ENCODE data around the gene CCDC141. TPM values are rescaled to one million over a fixed set of nuclear protein-coding genes. Genes with fewer than 3 reads are reported as not detected.
"Not testable (repeated sequence)": the region's sequence is repeated elsewhere in the genome, so short reads cannot be mapped to it uniquely, and the experiment has no call there.

The CCDC141 gene
- total RNA-seq, 1 experiment from 2014 or later: 11.5 TPM

- ChIA-PET POLR2A (no interaction called here), CTCF (no interaction called here)
- H3K27me3 ChIP-seq (replicated peaks; ENCODE audit: control insufficient read depth, insufficient read depth, low read length): no peaks in the 10 kb centered on the region
- Mint-ChIP-seq H3K4me3 (ENCODE audit: unreplicated experiment) (peak overlapping the region; percentile 88), H3K27ac (ENCODE audit: unreplicated experiment) (no peak overlapping the region), H3K36me3 (ENCODE audit: insufficient read depth, unreplicated experiment) (peaks cover 5% of the 10 kb centered on the region), H3K9me3 (ENCODE audit: unreplicated experiment) (no peaks in the 10 kb centered on the region), H3K4me1 (ENCODE audit: low read depth, unreplicated experiment) (peaks cover 6% of the 10 kb centered on the region), H3K27me3 (ENCODE audit: insufficient read depth, unreplicated experiment) (no peaks in the 10 kb centered on the region)
- peaks cover 26% of the 10 kb centered on the region for H3K4me1 ChIP-seq
- TF ChIP-seq CTCF (IDR thresholded peaks at IDR 0.05; ENCODE audit: insufficient read depth in 1 of 2, low read depth in 1 of 2, low read length in 1 of 2, severe bottlenecking in 1 of 2, unreplicated experiment in 1 of 2): no peak
- intact Hi-C loops (cut with micrococcal nuclease; ENCODE audit: unreplicated experiment): no loop called here
- H3K36me3 ChIP-seq (ENCODE audit: control insufficient read depth, insufficient read depth, low read length): peaks cover 3% of the 10 kb centered on the region
- H3K9me3 ChIP-seq: no peaks in the 10 kb centered on the region
- no peak for DNase-seq
- peak overlapping the region; percentile 40 for H3K4me3 ChIP-seq (ENCODE audit: low read depth, low read length)
- no TSS peak for BruUV-seq (replicated peaks)
Observed at GRCh38 chr2:179048099-179048498, 1.8 kb downstream of the CCDC141 start.

GRCh38 chr2:179045602-179046001, 4.3 kb downstream of the CCDC141 start:
- POLR2A ChIA-PET; H3K4me3 ChIP-seq (ENCODE audit: low read depth, low read length); H3K27me3 Mint-ChIP-seq (ENCODE audit: insufficient read depth, unreplicated experiment); H3K27me3 ChIP-seq (replicated peaks; ENCODE audit: control insufficient read depth, insufficient read depth, low read length); H3K36me3 Mint-ChIP-seq (ENCODE audit: insufficient read depth, unreplicated experiment); CTCF ChIA-PET; DNase-seq; H3K36me3 ChIP-seq (ENCODE audit: control insufficient read depth, insufficient read depth, low read length); H3K9me3 Mint-ChIP-seq (ENCODE audit: unreplicated experiment); H3K27ac Mint-ChIP-seq (ENCODE audit: unreplicated experiment); H3K4me3 Mint-ChIP-seq (ENCODE audit: unreplicated experiment); intact Hi-C loops (cut with micrococcal nuclease; ENCODE audit: unreplicated experiment); BruUV-seq (replicated peaks); H3K9me3 ChIP-seq; H3K4me1 Mint-ChIP-seq (ENCODE audit: low read depth, unreplicated experiment): not testable (repeated sequence)
- peaks cover 14% of the 10 kb centered on the region for H3K4me1 ChIP-seq

- no peak overlapping the region for H3K27ac Mint-ChIP-seq (ENCODE audit: unreplicated experiment)
- H3K27me3 Mint-ChIP-seq (ENCODE audit: insufficient read depth, unreplicated experiment): no peaks in the 10 kb centered on the region
- peaks cover 10% of the 10 kb centered on the region for H3K36me3 Mint-ChIP-seq (ENCODE audit: insufficient read depth, unreplicated experiment)
- POLR2A ChIA-PET: no interaction called here
- H3K9me3 ChIP-seq: no peaks in the 10 kb centered on the region
- no peaks in the 10 kb centered on the region for H3K9me3 Mint-ChIP-seq (ENCODE audit: unreplicated experiment)
- H3K36me3 ChIP-seq (ENCODE audit: control insufficient read depth, insufficient read depth, low read length): peaks cover 3% of the 10 kb centered on the region
- DNase-seq: no peak
- peaks cover 11% of the 10 kb centered on the region for H3K4me1 ChIP-seq
- BruUV-seq (replicated peaks): no TSS peak
- CTCF ChIA-PET: no interaction called here
- intact Hi-C loops (cut with micrococcal nuclease; ENCODE audit: unreplicated experiment): no loop called here
- H3K27me3 ChIP-seq (replicated peaks; ENCODE audit: control insufficient read depth, insufficient read depth, low read length): no peaks in the 10 kb centered on the region
- no peak for TF ChIP-seq CTCF (IDR thresholded peaks at IDR 0.05; ENCODE audit: insufficient read depth in 1 of 2, low read depth in 1 of 2, low read length in 1 of 2, severe bottlenecking in 1 of 2, unreplicated experiment in 1 of 2)
- peaks cover 6% of the 10 kb centered on the region for H3K4me1 Mint-ChIP-seq (ENCODE audit: low read depth, unreplicated experiment)
- H3K4me3 Mint-ChIP-seq (ENCODE audit: unreplicated experiment): no peak overlapping the region
- no peak overlapping the region for H3K4me3 ChIP-seq (ENCODE audit: low read depth, low read length)
Observed at GRCh38 chr2:179044500-179044899, 5.4 kb downstream of the CCDC141 start.

- ChIA-PET POLR2A (no interaction called here), CTCF (no interaction called here)
- no peaks in the 10 kb centered on the region; the same call in 1 of the 2 replicates for H3K4me1 ChIP-seq
- Mint-ChIP-seq H3K27me3 (ENCODE audit: insufficient read depth, unreplicated experiment) (no peaks in the 10 kb centered on the region), H3K36me3 (ENCODE audit: insufficient read depth, unreplicated experiment) (peaks cover 4% of the 10 kb centered on the region), H3K4me3 (ENCODE audit: unreplicated experiment) (no peak overlapping the region), H3K9me3 (ENCODE audit: unreplicated experiment) (no peaks in the 10 kb centered on the region), H3K4me1 (ENCODE audit: low read depth, unreplicated experiment) (no peaks in the 10 kb centered on the region), H3K27ac (ENCODE audit: unreplicated experiment) (no peak overlapping the region)
- H3K36me3 ChIP-seq (ENCODE audit: control insufficient read depth, insufficient read depth, low read length): no peaks in the 10 kb centered on the region
- no peaks in the 10 kb centered on the region for H3K9me3 ChIP-seq
- H3K4me3 ChIP-seq (ENCODE audit: low read depth, low read length): no peak overlapping the region
- no peak for TF ChIP-seq CTCF (IDR thresholded peaks at IDR 0.05; ENCODE audit: insufficient read depth in 1 of 2, low read depth in 1 of 2, low read length in 1 of 2, severe bottlenecking in 1 of 2, unreplicated experiment in 1 of 2)
- no TSS peak for BruUV-seq (replicated peaks)
- intact Hi-C loops (cut with micrococcal nuclease; ENCODE audit: unreplicated experiment): no loop called here
- H3K27me3 ChIP-seq (replicated peaks; ENCODE audit: control insufficient read depth, insufficient read depth, low read length): no peaks in the 10 kb centered on the region
- no peak for DNase-seq
Observed at GRCh38 chr2:179037807-179038206, 12.1 kb downstream of the CCDC141 start.

Measured in Caco-2 (cell line).